ENCODE results near the gene MBD3L2.
"Not testable (repeated sequence)": the region's sequence is repeated elsewhere in the genome, so short reads cannot be mapped to it uniquely, and the experiment has no call there.

MBD3L2 gene

DNA sequence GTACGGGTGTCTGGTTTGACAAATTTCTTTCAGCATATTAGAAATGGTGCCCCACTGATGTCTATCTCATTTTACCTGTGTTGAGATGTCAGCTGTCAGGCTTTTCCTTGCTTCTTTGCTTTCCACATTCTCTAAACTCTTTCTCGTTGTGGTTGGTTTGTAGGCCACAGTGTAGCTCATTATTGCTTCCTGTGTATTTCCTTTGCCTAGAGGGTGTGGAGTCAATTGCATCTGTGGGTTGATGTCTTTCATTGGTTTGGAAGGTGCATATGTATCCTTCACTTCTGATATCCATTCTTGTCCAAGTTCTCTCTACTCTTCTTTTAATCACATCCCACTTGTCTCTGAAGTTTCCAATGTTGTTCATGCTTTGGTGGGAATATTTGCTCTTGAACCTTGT lies 7.6 kb upstream of the MBD3L2 start:
- H3K36me3 Mint-ChIP-seq; H3K4me3 Mint-ChIP-seq; H3K4me1 Mint-ChIP-seq; DNase-seq (ENCODE audit: low spot score in 2 of 2); H3K27ac Mint-ChIP-seq; H3K9me3 Mint-ChIP-seq; H3K27me3 Mint-ChIP-seq; ATAC-seq (ENCODE audit: low read depth): not testable (repeated sequence)

GRCh38 chr19:7051421-7051820 lies 2.3 kb downstream of the MBD3L2 start:
- H3K36me3 Mint-ChIP-seq; ATAC-seq (ENCODE audit: low read depth); H3K9me3 Mint-ChIP-seq; H3K27ac Mint-ChIP-seq; DNase-seq (ENCODE audit: low spot score in 2 of 2); H3K4me1 Mint-ChIP-seq; H3K27me3 Mint-ChIP-seq; H3K4me3 Mint-ChIP-seq: not testable (repeated sequence)

- not testable (repeated sequence) for H3K27me3 Mint-ChIP-seq; DNase-seq (ENCODE audit: low spot score in 2 of 2); H3K9me3 Mint-ChIP-seq; H3K27ac Mint-ChIP-seq; H3K36me3 Mint-ChIP-seq; H3K4me3 Mint-ChIP-seq; H3K4me1 Mint-ChIP-seq; ATAC-seq (ENCODE audit: low read depth)
Observed at GRCh38 chr19:7052896-7053295, 3.8 kb downstream of the MBD3L2 start.

GRCh38 chr19:7054635-7055368 lies 5.7 kb downstream of the MBD3L2 start:
- not testable (repeated sequence) for ATAC-seq (ENCODE audit: low read depth); H3K4me3 Mint-ChIP-seq; H3K9me3 Mint-ChIP-seq; DNase-seq (ENCODE audit: low spot score in 2 of 2); H3K36me3 Mint-ChIP-seq; H3K27ac Mint-ChIP-seq; H3K4me1 Mint-ChIP-seq; H3K27me3 Mint-ChIP-seq

DNA sequence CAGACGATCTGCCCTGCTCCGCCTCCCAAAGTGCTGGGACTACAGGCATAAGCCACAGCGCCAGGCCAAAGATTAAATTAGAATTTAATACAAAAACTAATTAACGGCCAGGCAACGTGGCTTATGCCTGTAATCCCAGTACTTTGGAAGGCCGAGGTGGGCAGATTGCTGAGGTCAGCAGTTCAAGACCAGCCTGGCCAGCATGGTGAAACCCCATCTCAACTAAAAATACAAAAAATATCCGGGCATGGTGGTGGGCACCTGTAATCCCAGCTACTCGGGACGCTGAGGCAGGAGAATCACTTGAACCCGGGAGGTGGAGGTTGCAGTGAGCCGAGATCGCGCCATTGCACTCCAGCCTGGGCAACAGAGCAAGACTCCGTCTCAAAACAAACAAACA lies 6.6 kb downstream of the MBD3L2 start:
- not testable (repeated sequence) for H3K9me3 Mint-ChIP-seq; ATAC-seq (ENCODE audit: low read depth); H3K27me3 Mint-ChIP-seq; H3K4me3 Mint-ChIP-seq; H3K36me3 Mint-ChIP-seq; H3K4me1 Mint-ChIP-seq; DNase-seq (ENCODE audit: low spot score in 2 of 2); H3K27ac Mint-ChIP-seq

DNA sequence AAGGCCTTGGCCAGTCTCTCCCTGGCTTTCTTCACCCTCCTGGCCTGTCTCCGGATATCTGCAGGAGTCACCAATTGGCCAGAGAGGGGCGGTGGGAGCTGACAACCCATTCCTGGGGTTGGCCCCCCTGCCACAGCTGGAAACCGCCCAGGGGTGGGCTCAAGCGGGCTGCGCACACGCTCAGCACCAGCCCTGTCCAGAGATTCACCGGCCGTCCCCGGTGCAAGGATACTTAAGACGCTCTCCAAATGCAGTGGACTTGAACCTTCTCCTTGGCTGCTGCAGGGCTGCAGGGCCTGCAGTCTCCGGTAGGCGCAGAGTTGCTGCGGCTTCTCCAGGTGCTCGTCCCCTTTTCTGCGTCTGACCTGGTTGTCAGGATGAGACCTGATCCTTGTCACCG lies 7.2 kb downstream of the MBD3L2 start:
- DNase-seq (ENCODE audit: low spot score in 2 of 2): peak in 1 of 2 donors; percentile 9
- H3K4me3 Mint-ChIP-seq; H3K27me3 Mint-ChIP-seq; ATAC-seq (ENCODE audit: low read depth); H3K36me3 Mint-ChIP-seq; H3K9me3 Mint-ChIP-seq; H3K4me1 Mint-ChIP-seq; H3K27ac Mint-ChIP-seq: not testable (repeated sequence)

GRCh38 chr19:7058576-7058975 lies 9.5 kb downstream of the MBD3L2 start, which contains the start of gene MBD3L3:
MBD3L3 (minus strand) TSS chr19:7058676; CDS start chr19:7058605, 71 bp downstream.
- H3K4me3 Mint-ChIP-seq; H3K9me3 Mint-ChIP-seq; ATAC-seq (ENCODE audit: low read depth); H3K27ac Mint-ChIP-seq; H3K36me3 Mint-ChIP-seq; H3K4me1 Mint-ChIP-seq; DNase-seq (ENCODE audit: low spot score in 2 of 2); H3K27me3 Mint-ChIP-seq: not testable (repeated sequence)

DNA sequence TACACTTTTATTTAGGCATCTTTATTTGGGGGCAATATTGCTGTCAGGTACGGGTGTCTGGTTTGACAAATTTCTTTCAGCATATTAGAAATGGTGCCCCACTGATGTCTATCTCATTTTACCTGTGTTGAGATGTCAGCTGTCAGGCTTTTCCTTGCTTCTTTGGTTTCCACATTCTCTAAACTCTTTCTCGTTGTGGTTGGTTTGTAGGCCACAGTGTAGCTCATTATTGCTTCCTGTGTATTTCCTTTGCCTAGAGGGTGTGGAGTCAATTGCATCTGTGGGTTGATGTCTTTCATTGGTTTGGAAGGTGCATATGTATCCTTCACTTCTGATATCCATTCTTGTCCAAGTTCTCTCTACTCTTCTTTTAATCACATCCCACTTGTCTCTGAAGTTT lies 10.9 kb downstream of the MBD3L2 start:
- H3K36me3 Mint-ChIP-seq; ATAC-seq (ENCODE audit: low read depth); DNase-seq (ENCODE audit: low spot score in 2 of 2); H3K4me1 Mint-ChIP-seq; H3K27ac Mint-ChIP-seq; H3K9me3 Mint-ChIP-seq; H3K4me3 Mint-ChIP-seq; H3K27me3 Mint-ChIP-seq: not testable (repeated sequence)

GRCh38 chr19:7063339-7063738 lies 14.2 kb downstream of the MBD3L2 start:
- peaks cover 3% of the 10 kb centered on the region for H3K9me3 Mint-ChIP-seq
- H3K4me1 Mint-ChIP-seq: no peaks in the 10 kb centered on the region
- H3K27me3 Mint-ChIP-seq: no peaks in the 10 kb centered on the region
- DNase-seq (ENCODE audit: low spot score in 2 of 2) (no peak), ATAC-seq (ENCODE audit: low read depth) (no peak)
- H3K4me3 Mint-ChIP-seq: no peak overlapping the region
- H3K36me3 Mint-ChIP-seq: no peaks in the 10 kb centered on the region
- H3K27ac Mint-ChIP-seq: no peak overlapping the region

DNA sequence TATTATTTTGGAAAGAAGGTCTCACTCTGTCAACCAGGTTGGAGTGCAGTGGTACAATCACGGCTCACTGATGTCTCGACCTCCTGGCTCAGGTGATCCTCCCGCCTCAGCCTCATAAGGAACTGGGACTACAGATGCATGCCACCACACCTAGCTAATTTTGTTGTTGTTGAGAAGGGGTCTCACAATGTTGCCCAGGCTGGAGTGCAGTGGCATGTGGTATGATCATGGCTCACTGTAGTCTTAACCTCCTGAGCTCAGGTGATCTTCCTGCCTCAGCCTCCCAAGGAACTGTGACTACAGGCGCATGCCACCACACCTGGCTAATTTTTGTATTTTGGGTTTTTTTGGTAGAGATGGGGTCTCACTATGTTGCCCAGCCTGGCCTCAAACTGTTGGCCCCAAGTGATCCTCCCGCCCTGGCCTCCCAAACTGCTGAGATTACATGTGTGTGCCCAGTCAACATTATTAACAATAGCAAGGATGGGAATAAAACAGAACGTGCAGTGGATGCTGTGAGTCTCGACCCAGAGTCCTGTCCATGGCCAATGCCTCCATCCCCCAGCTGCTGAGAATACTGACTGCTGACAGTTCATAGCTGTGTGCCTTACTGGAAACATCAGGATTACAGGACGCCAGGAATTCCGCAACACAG lies 14.8 kb downstream of the MBD3L2 start:
- Mint-ChIP-seq H3K9me3 (peaks cover 3% of the 10 kb centered on the region), H3K36me3 (no peaks in the 10 kb centered on the region), H3K27me3 (no peaks in the 10 kb centered on the region), H3K27ac (no peak overlapping the region), H3K4me1 (peaks cover 2% of the 10 kb centered on the region), H3K4me3 (no peak overlapping the region)
- ATAC-seq (ENCODE audit: low read depth) (no peak), DNase-seq (ENCODE audit: low spot score in 2 of 2) (no peak)

GRCh38 chr19:7067122-7067521 lies 18.0 kb downstream of the MBD3L2 start:
- H3K4me3 Mint-ChIP-seq; H3K36me3 Mint-ChIP-seq; ATAC-seq (ENCODE audit: low read depth); H3K27ac Mint-ChIP-seq; H3K27me3 Mint-ChIP-seq; H3K4me1 Mint-ChIP-seq; H3K9me3 Mint-ChIP-seq: not testable (repeated sequence)
- DNase-seq (ENCODE audit: low spot score in 2 of 2): peak in 1 of 2 donors; percentile 9

GRCh38 chr19:7067716-7068115 lies 18.6 kb downstream of the MBD3L2 start:
- H3K27me3 Mint-ChIP-seq: no peaks in the 10 kb centered on the region
- ATAC-seq (ENCODE audit: low read depth) (no peak), DNase-seq (ENCODE audit: low spot score in 2 of 2) (no peak)
- H3K36me3 Mint-ChIP-seq: peaks cover 7% of the 10 kb centered on the region
- no peak overlapping the region for H3K4me3 Mint-ChIP-seq
- peaks cover 9% of the 10 kb centered on the region for H3K4me1 Mint-ChIP-seq
- H3K9me3 Mint-ChIP-seq: peaks cover 3% of the 10 kb centered on the region
- no peak overlapping the region for H3K27ac Mint-ChIP-seq

GRCh38 chr19:7068599-7068998 lies 19.5 kb downstream of the MBD3L2 start:
- peaks cover 9% of the 10 kb centered on the region for H3K4me1 Mint-ChIP-seq
- H3K27ac Mint-ChIP-seq: peak overlapping the region; percentile 90
- ATAC-seq (ENCODE audit: low read depth): no peak
- DNase-seq (ENCODE audit: low spot score in 2 of 2): no peak
- no peaks in the 10 kb centered on the region for H3K27me3 Mint-ChIP-seq
- H3K36me3 Mint-ChIP-seq: peaks cover 8% of the 10 kb centered on the region
- H3K9me3 Mint-ChIP-seq: peaks cover 3% of the 10 kb centered on the region
- H3K4me3 Mint-ChIP-seq: peak overlapping the region; percentile 97

DNA sequence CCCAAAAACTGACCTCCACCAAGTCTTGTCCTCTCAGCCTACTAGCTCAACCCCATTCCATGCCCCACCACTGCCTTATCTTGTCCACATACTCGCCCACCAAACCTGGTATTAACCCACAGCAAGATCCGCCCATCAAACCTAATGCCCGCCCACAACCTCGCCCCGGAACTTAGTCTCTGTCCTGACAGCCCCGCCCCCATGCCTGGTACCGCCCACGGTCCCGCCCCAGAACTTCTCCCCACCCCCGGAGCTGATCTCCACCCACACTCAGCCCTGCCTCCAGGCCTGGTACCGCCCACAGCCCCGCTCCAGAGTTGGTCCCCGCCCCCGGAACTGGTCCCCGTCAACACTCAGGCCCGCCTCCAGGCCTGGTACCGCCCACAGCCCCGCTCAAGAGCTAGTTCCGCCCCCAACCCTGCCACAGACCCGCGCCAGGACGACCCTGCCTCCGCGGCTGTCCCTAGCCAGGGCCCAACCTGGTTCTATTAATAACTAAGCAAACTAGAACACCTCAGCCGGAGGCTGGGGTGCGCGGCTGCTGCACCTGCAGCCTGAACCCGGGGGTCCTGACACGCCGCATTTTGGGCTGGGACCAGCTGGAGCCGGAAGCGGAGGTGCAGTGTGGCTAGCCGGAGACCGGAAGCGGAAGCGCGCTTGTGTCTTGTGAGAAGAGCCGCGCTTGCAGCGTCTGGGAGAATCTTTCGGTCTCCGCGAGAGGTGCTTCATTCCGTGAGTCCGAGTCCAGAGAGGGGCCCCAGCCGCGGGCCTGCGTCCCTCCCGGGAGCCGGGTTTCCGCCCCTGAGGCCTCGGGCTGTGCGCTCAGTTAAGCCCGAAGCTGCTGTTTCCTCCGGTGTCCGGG lies 20.2 kb downstream of the MBD3L2 start, which contains the start of gene ZNF557:
Gene ZNF557, plus strand, starts transcription at position 662 of the 862 bp plus-strand sequence. CDS start 5,372 bp downstream, outside the sequence.
- Mint-ChIP-seq H3K36me3 (peaks cover 12% of the 10 kb centered on the region), H3K4me1 (peaks cover 9% of the 10 kb centered on the region), H3K9me3 (peaks cover 4% of the 10 kb centered on the region), H3K27me3 (no peaks in the 10 kb centered on the region), H3K4me3 (peak within 1 kb of the TSS; percentile 97), H3K27ac (peak within 1 kb of the TSS; percentile 90)
- DNase-seq (ENCODE audit: low spot score in 2 of 2) (peak; percentile 97 to 99), ATAC-seq (ENCODE audit: low read depth) (peak; percentile 94)

Measured in memory B cell (primary cell).